RWPE1 (cell line): ENCODE results near the gene TSEN2.
"Not testable (repeated sequence)": the region's sequence is repeated elsewhere in the genome, so short reads cannot be mapped to it uniquely, and the experiment has no call there.

Source experiments
- CTCF ChIA-PET: fragments of 350-600 bp; sonication (Branson Sonifier 250); formaldehyde crosslinking; extraction: SDS; loops from one replicate; lab custom pipeline; 2021; lab: Yijun Ruan, JAX
- POLR2A ChIA-PET: fragments of 400-600 bp; formaldehyde crosslinking; extraction: SDS; loops from one replicate; lab custom pipeline; 2020; ENCODE audit warnings: antibody characterized with exemption; ENCODE audit not compliant: low non-redundant PET; lab: Yijun Ruan, JAX
- DNase-seq: peaks from one replicate; pipeline ENCODE4 v3.0.0; 2012; ENCODE audit warnings: low spot score
- H3K27ac ChIP-seq: fragments of 450-650 bp; 2 replicates; pipeline ENCODE4 v1.5.1; 2017
- CTCF ChIP-seq: fragments of 450-650 bp; conservative IDR thresholded peaks from 2 replicates; pipeline ENCODE4 v1.5.1; 2017; ENCODE audit warnings: low read depth, mild to moderate bottlenecking

The TSEN2 gene

GRCh38 chr3:12446298-12446697 is 38.0 kb upstream of the TSEN2 start:
- POLR2A ChIA-PET = no interaction called here
- no peak for TF ChIP-seq CTCF
- DNase-seq = no peak
- no peak overlapping the region for H3K27ac ChIP-seq
- CTCF ChIA-PET = no interaction called here

GRCh38 chr3:12447075-12447474 is 37.2 kb upstream of the TSEN2 start:
- CTCF ChIA-PET = no interaction called here
- DNase-seq = no peak

GRCh38 chr3:12448404-12449202 is 35.7 kb upstream of the TSEN2 start:
- DNase-seq, H3K27ac ChIP-seq, POLR2A ChIA-PET, CTCF ChIA-PET: not testable (repeated sequence)

More at GRCh38 chr3:12447075-12447474, 37.2 kb upstream of the TSEN2 start:
- H3K27ac ChIP-seq = no peak overlapping the region
- no peak for TF ChIP-seq CTCF
- POLR2A ChIA-PET = no interaction called here

GRCh38 chr3:12449889-12450682 is 34.2 kb upstream of the TSEN2 start:
- ChIA-PET POLR2A (no interaction called here), CTCF (no interaction called here)
- DNase-seq = no peak
- TF ChIP-seq CTCF = no peak
- no peak overlapping the region for H3K27ac ChIP-seq

- ChIA-PET POLR2A (no interaction called here), CTCF (no interaction called here)
- TF ChIP-seq CTCF = no peak
- no peak overlapping the region for H3K27ac ChIP-seq
- no peak for DNase-seq
Observed at GRCh38 chr3:12451481-12451880, 32.8 kb upstream of the TSEN2 start.

GRCh38 chr3:12451960-12452359 is 32.3 kb upstream of the TSEN2 start:
- no peak for DNase-seq
- no peak for TF ChIP-seq CTCF
- POLR2A ChIA-PET = no interaction called here
- CTCF ChIA-PET = no interaction called here
- H3K27ac ChIP-seq = no peak overlapping the region
